Activated naive CD4-positive, alpha-beta T cell treated with anti-CD3 and anti-CD28 coated beads for 36 hours (primary cell): ENCODE results near the gene MYO18B. TPM values are rescaled to one million over a fixed set of nuclear protein-coding genes. Genes with fewer than 3 reads are reported as not detected.
A peak's percentile ranks its signal among the peaks of the same experiment; 100 is the strongest.

ENCODE experiments used
- CTCF ChIA-PET: fragments of 350-600 bp; sonication (Branson Sonifier 250); formaldehyde crosslinking; loops from one replicate; lab custom pipeline; 2021; ENCODE audit warnings: antibody characterized with exemption; lab: Charles Lee
- DNase-seq: peaks from one replicate; pipeline ENCODE4 v3.0.0-alpha.2; 2020
- H3K27ac Mint-ChIP-seq: one replicate; pipeline ENCODE4 v1.8.0; 2021; ENCODE audit warnings: mild to moderate bottlenecking, mixed read lengths
- H3K27me3 Mint-ChIP-seq: one replicate; pipeline ENCODE4 v1.8.0; 2021; ENCODE audit warnings: low read depth, mixed read lengths
- H3K36me3 Mint-ChIP-seq: one replicate; pipeline ENCODE4 v1.8.0; 2021; ENCODE audit warnings: low read depth, mixed read lengths
- H3K4me1 Mint-ChIP-seq: one replicate; pipeline ENCODE4 v1.8.0; 2021; ENCODE audit warnings: low read depth, mixed read lengths
- H3K4me3 Mint-ChIP-seq: one replicate; pipeline ENCODE4 v1.8.0; 2021; ENCODE audit warnings: mild to moderate bottlenecking, moderate library complexity, mixed read lengths
- H3K9me3 Mint-ChIP-seq: one replicate; pipeline ENCODE4 v1.8.0; 2021; ENCODE audit warnings: mixed read lengths
- intact Hi-C: fragments of 100-400 bp; cut with micrococcal nuclease; formaldehyde crosslinking; loops from one replicate; pipeline ENCODE4 v1.15.1; 2023
- total RNA-seq, 2 experiments: library from RNA; stranded (reverse); gene quantifications; one replicate each; pipeline ENCODE4 v1.2.3, GENCODE V29; 2021

The MYO18B gene
- total RNA-seq, 2 experiments from 2014 or later: 0.14 to 0.17 TPM

- Mint-ChIP-seq H3K27ac (no peak overlapping the region), H3K4me1 (no peaks in the 10 kb centered on the region), H3K27me3 (peaks cover 18% of the 10 kb centered on the region), H3K4me3 (no peak overlapping the region), H3K36me3 (no peaks in the 10 kb centered on the region), H3K9me3 (no peaks in the 10 kb centered on the region)
- no peak for DNase-seq
- intact Hi-C loops: no loop called here
- CTCF ChIA-PET: interaction anchor here (0.6 to 0.7 kb wide), 2 partner anchors 110 to 144 kb away, joined by 3 read pairs; no protein-coding TSS in a partner anchor
These were observed 305.5 kb downstream of the MYO18B start for GRCh38 chr22:26047516-26047915.

- H3K27me3 Mint-ChIP-seq: peaks cover 18% of the 10 kb centered on the region
These were observed 305.9 kb downstream of the MYO18B start for GRCh38 chr22:26047920-26048319.

GRCh38 chr22:26050079-26050478 is 308.1 kb downstream of the MYO18B start:
- H3K4me3 Mint-ChIP-seq: no peak overlapping the region
- no peak overlapping the region for H3K27ac Mint-ChIP-seq
- no peaks in the 10 kb centered on the region for H3K9me3 Mint-ChIP-seq
- no peaks in the 10 kb centered on the region for H3K4me1 Mint-ChIP-seq
- no peak for DNase-seq
- peaks cover 18% of the 10 kb centered on the region for H3K27me3 Mint-ChIP-seq
- CTCF ChIA-PET: no interaction called here
- H3K36me3 Mint-ChIP-seq: no peaks in the 10 kb centered on the region
- intact Hi-C loops: no loop called here

More at GRCh38 chr22:26047920-26048319, 305.9 kb downstream of the MYO18B start:
- H3K9me3 Mint-ChIP-seq: no peaks in the 10 kb centered on the region
- no peak overlapping the region for H3K27ac Mint-ChIP-seq
- intact Hi-C loops: no loop called here
- no peak for DNase-seq
- no peaks in the 10 kb centered on the region for H3K4me1 Mint-ChIP-seq
- CTCF ChIA-PET: interaction anchor here (0.6 to 0.7 kb wide), 2 partner anchors 110 to 144 kb away, joined by 3 read pairs; no protein-coding TSS in a partner anchor
- H3K36me3 Mint-ChIP-seq: no peaks in the 10 kb centered on the region
- H3K4me3 Mint-ChIP-seq: no peak overlapping the region

GRCh38 chr22:26053737-26054316 is 311.8 kb downstream of the MYO18B start:
- Mint-ChIP-seq H3K36me3 (no peaks in the 10 kb centered on the region), H3K4me1 (no peaks in the 10 kb centered on the region), H3K27me3 (peaks cover 18% of the 10 kb centered on the region), H3K27ac (no peak overlapping the region), H3K4me3 (no peak overlapping the region), H3K9me3 (no peaks in the 10 kb centered on the region)
- CTCF ChIA-PET: no interaction called here
- DNase-seq: no peak
- intact Hi-C loops: no loop called here

- Mint-ChIP-seq H3K9me3 (no peaks in the 10 kb centered on the region), H3K27ac (no peak overlapping the region), H3K4me3 (no peak overlapping the region), H3K36me3 (no peaks in the 10 kb centered on the region), H3K27me3 (peaks cover 15% of the 10 kb centered on the region), H3K4me1 (no peaks in the 10 kb centered on the region)
- DNase-seq: no peak
- CTCF ChIA-PET: no interaction called here
- intact Hi-C loops: no loop called here
These were observed 313.0 kb downstream of the MYO18B start for GRCh38 chr22:26054841-26055605.

GRCh38 chr22:26055693-26056092 is 313.7 kb downstream of the MYO18B start:
- intact Hi-C loops: no loop called here
- Mint-ChIP-seq H3K9me3 (no peaks in the 10 kb centered on the region), H3K27ac (no peak overlapping the region), H3K36me3 (no peaks in the 10 kb centered on the region), H3K27me3 (peaks cover 15% of the 10 kb centered on the region), H3K4me3 (no peak overlapping the region), H3K4me1 (no peaks in the 10 kb centered on the region)
- CTCF ChIA-PET: no interaction called here
- DNase-seq: no peak

GRCh38 chr22:26056455-26057200 is 314.6 kb downstream of the MYO18B start:
- intact Hi-C loops: no loop called here
- Mint-ChIP-seq H3K4me3 (no peak overlapping the region), H3K9me3 (no peaks in the 10 kb centered on the region), H3K36me3 (no peaks in the 10 kb centered on the region), H3K27me3 (peaks cover 16% of the 10 kb centered on the region), H3K27ac (no peak overlapping the region), H3K4me1 (no peaks in the 10 kb centered on the region)
- CTCF ChIA-PET: no interaction called here
- no peak for DNase-seq

- Mint-ChIP-seq H3K27me3 (peaks cover 10% of the 10 kb centered on the region), H3K4me3 (no peak overlapping the region), H3K4me1 (no peaks in the 10 kb centered on the region), H3K36me3 (no peaks in the 10 kb centered on the region), H3K9me3 (no peaks in the 10 kb centered on the region), H3K27ac (no peak overlapping the region)
- DNase-seq: no peak
- CTCF ChIA-PET: no interaction called here
- intact Hi-C loops: no loop called here
These were observed 315.7 kb downstream of the MYO18B start for GRCh38 chr22:26057731-26058130.

- CTCF ChIA-PET: no interaction called here
- H3K27ac Mint-ChIP-seq: no peak overlapping the region
- H3K4me3 Mint-ChIP-seq: no peak overlapping the region
- no peaks in the 10 kb centered on the region for H3K36me3 Mint-ChIP-seq
- peaks cover 3% of the 10 kb centered on the region for H3K4me1 Mint-ChIP-seq
- DNase-seq: no peak
- peaks cover 6% of the 10 kb centered on the region for H3K27me3 Mint-ChIP-seq
- intact Hi-C loops: no loop called here
- H3K9me3 Mint-ChIP-seq: no peaks in the 10 kb centered on the region
These were observed 322.1 kb downstream of the MYO18B start for GRCh38 chr22:26064048-26064447.

- Mint-ChIP-seq H3K4me1 (peaks cover 3% of the 10 kb centered on the region), H3K36me3 (no peaks in the 10 kb centered on the region), H3K27ac (no peak overlapping the region), H3K27me3 (peaks cover 8% of the 10 kb centered on the region), H3K4me3 (no peak overlapping the region), H3K9me3 (no peaks in the 10 kb centered on the region)
- intact Hi-C loops: no loop called here
- CTCF ChIA-PET: no interaction called here
- no peak for DNase-seq
These were observed 323.9 kb downstream of the MYO18B start for GRCh38 chr22:26065847-26066246.

GRCh38 chr22:26066534-26066933 is 324.5 kb downstream of the MYO18B start:
- CTCF ChIA-PET: no interaction called here
- Mint-ChIP-seq H3K36me3 (no peaks in the 10 kb centered on the region), H3K27me3 (peaks cover 8% of the 10 kb centered on the region), H3K9me3 (no peaks in the 10 kb centered on the region), H3K4me1 (peaks cover 3% of the 10 kb centered on the region), H3K27ac (no peak overlapping the region), H3K4me3 (no peak overlapping the region)
- intact Hi-C loops: no loop called here
- DNase-seq: peak; percentile 24

GRCh38 chr22:26068571-26068970 is 326.6 kb downstream of the MYO18B start:
- H3K36me3 Mint-ChIP-seq: no peaks in the 10 kb centered on the region
- intact Hi-C loops: no loop called here
- CTCF ChIA-PET: no interaction called here
- peaks cover 6% of the 10 kb centered on the region for H3K27me3 Mint-ChIP-seq
- no peak overlapping the region for H3K27ac Mint-ChIP-seq
- no peak for DNase-seq
- peaks cover 3% of the 10 kb centered on the region for H3K4me1 Mint-ChIP-seq
- H3K4me3 Mint-ChIP-seq: no peak overlapping the region
- no peaks in the 10 kb centered on the region for H3K9me3 Mint-ChIP-seq
